H1 (cell line): ENCODE data around the gene WDR37. TPM values are rescaled to one million over a fixed set of nuclear protein-coding genes. Genes with fewer than 3 reads are reported as not detected.

Experiments
- CTCF ChIA-PET: fragments of 300-600 bp; sonication (Branson Sonifier 250); formaldehyde crosslinking; loops from one replicate; lab custom pipeline; 2021; ENCODE audit not compliant: partially characterized antibody; lab: Charles Lee
- POLR2A ChIA-PET: fragments of 300-600 bp; sonication (Branson Sonifier 250); formaldehyde crosslinking; loops from one replicate; lab custom pipeline; 2021; ENCODE audit warnings: inconsistent platforms; ENCODE audit not compliant: partially characterized antibody; lab: Charles Lee
- DNase-seq, 2 experiments: peaks; one replicate each; pipeline versions ENCODE4 v3.0.0 to v3.0.0-alpha.2; 2010 to 2022; ENCODE audit warnings: low spot score in 2 of 2, low read depth in 1 of 2, mixed read lengths in 1 of 2
- FAIRE-seq: peaks from 2 replicates; lab custom pipeline; 2011; peaks lifted over from hg19 to GRCh38; lab: Jason Lieb, UNC
- H2AFZ ChIP-seq: 2 replicates; pipeline ENCODE4 v1.8.1; 2012; ENCODE audit warnings: low read length, inconsistent platforms
- H2AK5ac ChIP-seq: 2 replicates; pipeline ENCODE4 v1.6.1; 2013; ENCODE audit warnings: low read depth, low read length
- H2BK120ac ChIP-seq: replicated peaks from 2 replicates; pipeline ENCODE3; 2013; ENCODE audit warnings: low read depth, low read length, inconsistent platforms
- H2BK12ac ChIP-seq: 2 replicates; pipeline ENCODE4 v1.6.1; 2013; ENCODE audit warnings: low read depth, low read length
- H2BK15ac ChIP-seq: 2 replicates; pipeline ENCODE4 v1.6.1; 2013; ENCODE audit warnings: low read length
- H2BK20ac ChIP-seq: 2 replicates; pipeline ENCODE4 v1.6.1; 2013; ENCODE audit warnings: low read length
- H2BK5ac ChIP-seq: 2 replicates; pipeline ENCODE4 v1.6.1; 2013; ENCODE audit warnings: low read depth, low read length
- H3K14ac ChIP-seq: 2 replicates; pipeline ENCODE4 v1.6.1; 2013; ENCODE audit warnings: inconsistent platforms; ENCODE audit not compliant: insufficient read length
- H3K18ac ChIP-seq: 2 replicates; pipeline ENCODE4 v1.6.1; 2013; ENCODE audit warnings: low read length; ENCODE audit errors: extremely low read depth
- H3K23ac ChIP-seq: 2 replicates; pipeline ENCODE4 v1.6.1; 2013; ENCODE audit warnings: inconsistent platforms; ENCODE audit not compliant: insufficient read length
- H3K23me2 ChIP-seq: 2 replicates; pipeline ENCODE4 v1.6.1; 2013; ENCODE audit warnings: low read depth, low read length
- H3K27ac ChIP-seq: 2 replicates; pipeline ENCODE4 v1.6.1; 2011; ENCODE audit warnings: low read depth, low read length, inconsistent platforms
- H3K27me3 ChIP-seq, 4 experiments: replicated peaks in 1 of 4; 1 replicate in 1 of 4; 2 replicates in 3 of 4; pipeline versions ENCODE4 v1.6.1 to v1.8.1; 2011 to 2013; ENCODE audit warnings: low read length in 3 of 4, mild to moderate bottlenecking in 3 of 4, inconsistent platforms in 2 of 4, mixed read lengths in 2 of 4, moderate library complexity in 1 of 4; ENCODE audit not compliant: control insufficient read depth in 3 of 4, insufficient read depth in 3 of 4; ENCODE audit errors: extremely low read depth in 1 of 4
- H3K36me3 ChIP-seq, 4 experiments: 2 replicates each; pipeline versions ENCODE4 v1.6.1 to v1.8.1; 2011 to 2013; ENCODE audit warnings: mild to moderate bottlenecking in 4 of 4, low read length in 3 of 4, moderate library complexity in 2 of 4, control low read depth in 1 of 4, inconsistent platforms in 1 of 4; ENCODE audit not compliant: insufficient read depth in 4 of 4, control insufficient read depth in 2 of 4
- H3K4ac ChIP-seq: replicated peaks from 2 replicates; pipeline ENCODE3; 2013; ENCODE audit warnings: low read length, low read depth, mixed read lengths, inconsistent platforms; ENCODE audit not compliant: insufficient read length
- H3K4me1 ChIP-seq, 4 experiments: replicated peaks in 1 of 4; 1 replicate in 1 of 4; 2 replicates in 3 of 4; pipeline versions ENCODE4 v1.6.1 to v1.8.1; 2011 to 2013; ENCODE audit warnings: low read length in 3 of 4, inconsistent platforms in 2 of 4, mixed read lengths in 1 of 4; ENCODE audit not compliant: insufficient read depth in 4 of 4, control insufficient read depth in 3 of 4
- H3K4me2 ChIP-seq, 2 experiments: 2 replicates each; pipeline versions ENCODE4 v1.6.1 to v1.8.1; 2011 to 2013; ENCODE audit warnings: low read depth in 2 of 2, low read length in 2 of 2, control low read depth in 1 of 2, inconsistent platforms in 1 of 2, mild to moderate bottlenecking in 1 of 2; ENCODE audit not compliant: insufficient read depth in 1 of 2
- H3K4me3 ChIP-seq, 4 experiments: fragments of 200-600, 300-600 bp in 1 of 4; sonication (generic), shearing (Covaris generic), sonication (Bioruptor Twin) in 1 of 4; 2 replicates each; pipeline versions ENCODE4 v1.5.1 to v1.8.1; 2011 to 2016; ENCODE audit warnings: low read length in 4 of 4, low read depth in 3 of 4, control low read depth in 2 of 4, inconsistent platforms in 2 of 4, mild to moderate bottlenecking in 2 of 4, mixed read lengths in 1 of 4, moderate library complexity in 1 of 4; ENCODE audit not compliant: insufficient read depth in 2 of 4; ENCODE audit errors: extremely low read depth in 1 of 4
- H3K56ac ChIP-seq: replicated peaks from 2 replicates; pipeline ENCODE3; 2013; ENCODE audit warnings: low read depth, mild to moderate bottlenecking, mixed read lengths, low read length, inconsistent platforms; ENCODE audit not compliant: insufficient read length
- H3K79me1 ChIP-seq: 2 replicates; pipeline ENCODE4 v1.6.1; 2013; ENCODE audit warnings: low read depth, low read length, control low read depth
- H3K79me2 ChIP-seq, 2 experiments: 2 replicates each; pipeline versions ENCODE4 v1.6.1 to v1.8.1; 2012 to 2013; ENCODE audit warnings: low read length in 2 of 2, mild to moderate bottlenecking in 2 of 2, inconsistent platforms in 1 of 2; ENCODE audit not compliant: insufficient read depth in 2 of 2, control insufficient read depth in 1 of 2
- H3K9ac ChIP-seq, 4 experiments: replicated peaks in 1 of 4; 1 replicate in 1 of 4; 2 replicates in 3 of 4; pipeline versions ENCODE4 v1.6.1 to v1.8.1; 2011 to 2013; ENCODE audit warnings: low read depth in 3 of 4, low read length in 3 of 4, control low read depth in 2 of 4, mild to moderate bottlenecking in 2 of 4, moderate library complexity in 2 of 4, inconsistent platforms in 1 of 4; ENCODE audit errors: extremely low read depth in 1 of 4
- H3K9me3 ChIP-seq, 2 experiments: 2 replicates each; pipeline versions ENCODE4 v1.6.1 to v1.8.1; 2012 to 2013; ENCODE audit warnings: mild to moderate bottlenecking in 2 of 2, moderate library complexity in 2 of 2, control low read depth in 1 of 2, inconsistent platforms in 1 of 2, low read depth in 1 of 2, low read length in 1 of 2, mixed read lengths in 1 of 2; ENCODE audit not compliant: insufficient read depth in 2 of 2
- H4K20me1 ChIP-seq, 2 experiments: replicated peaks in 1 of 2; 2 replicates each; pipeline versions ENCODE3 to v1.8.1; 2011 to 2013; ENCODE audit warnings: inconsistent platforms in 2 of 2, low read length in 2 of 2, mild to moderate bottlenecking in 1 of 2; ENCODE audit not compliant: insufficient read depth in 2 of 2, control insufficient read depth in 1 of 2
- H4K5ac ChIP-seq: 2 replicates; pipeline ENCODE4 v1.6.1; 2013; ENCODE audit warnings: low read length, low read depth, mixed read lengths, inconsistent platforms; ENCODE audit not compliant: insufficient read length
- H4K8ac ChIP-seq: 2 replicates; pipeline ENCODE4 v1.8.0; 2013; ENCODE audit warnings: mild to moderate bottlenecking, moderate library complexity, low read length, inconsistent platforms; ENCODE audit not compliant: insufficient read depth; ENCODE audit errors: extremely low read depth
- H4K91ac ChIP-seq: replicated peaks from 2 replicates; pipeline ENCODE3; 2013; ENCODE audit warnings: low read length, mixed read lengths, inconsistent platforms; ENCODE audit not compliant: insufficient read length
- ATF2 ChIP-seq: IDR thresholded peaks from 2 replicates; pipeline ENCODE4 v1.6.1; 2012; ENCODE audit warnings: low read length, inconsistent platforms
- JUND ChIP-seq: IDR thresholded peaks from 2 replicates; pipeline ENCODE4 v1.6.1; 2011; ENCODE audit warnings: mild to moderate bottlenecking, improper control_type of control experiment, low read length
- KDM4A ChIP-seq: IDR thresholded peaks from one replicate; pipeline ENCODE4 v1.7.1; 2012; ENCODE audit warnings: low read depth, mild to moderate bottlenecking, moderate library complexity, low read length, inconsistent platforms; ENCODE audit not compliant: severe bottlenecking
- POLR2A ChIP-seq, 2 experiments: IDR thresholded peaks; 1 replicate in 1 of 2; 2 replicates in 1 of 2; pipeline ENCODE4 v1.6.1; 2011; ENCODE audit warnings: low read depth in 2 of 2, low read length in 2 of 2, mild to moderate bottlenecking in 2 of 2; ENCODE audit errors: control extremely low read depth in 1 of 2
- POLR2AphosphoS5 ChIP-seq: IDR thresholded peaks from 2 replicates; pipeline ENCODE4 v1.6.1; 2011; ENCODE audit warnings: low read depth, low read length
- RBBP5 ChIP-seq: IDR thresholded peaks from 2 replicates; pipeline ENCODE4 v1.7.1; 2012; ENCODE audit warnings: low read depth, mild to moderate bottlenecking, inconsistent platforms, low read length, moderate library complexity, borderline replicate concordance
- RNF2 ChIP-seq: fragments of 200-900, 300-1000 bp; sonication (generic); IDR thresholded peaks from 2 replicates; pipeline ENCODE4 v1.7.1; 2016; ENCODE audit warnings: borderline replicate concordance, low read depth, mild to moderate bottlenecking, antibody characterized with exemption, low read length; ENCODE audit not compliant: poor library complexity, severe bottlenecking; ENCODE audit errors: missing control alignments
- SIN3A ChIP-seq, 2 experiments: IDR thresholded peaks in 1 of 2; conservative IDR thresholded peaks in 1 of 2; 2 replicates each; pipeline ENCODE4 v1.6.1; 2011 to 2012; ENCODE audit warnings: low read length in 2 of 2, improper control_type of control experiment in 1 of 2, low read depth in 1 of 2, mild to moderate bottlenecking in 1 of 2
- WGBS, 2 experiments: shearing (Covaris generic) in 1 of 2; methylation state at CpG; one replicate each; pipeline versions ENCODE4 v1.1.6 to v1.1.7; 2013 to 2015; ENCODE audit warnings: low lambda C conversion rate in 2 of 2, mixed read lengths in 2 of 2, inconsistent platforms in 1 of 2, low coverage in 1 of 2, missing lambda C conversion rate in 1 of 2; ENCODE audit not compliant: insufficient replicate concordance in 2 of 2, insufficient coverage in 1 of 2, insufficient read length in 1 of 2; ENCODE audit errors: extremely low coverage in 1 of 2, missing lambda C conversion rate in 1 of 2; 5-methylcytosine and 5-hydroxymethylcytosine counted together
- polyA plus RNA-seq, 7 experiments: library from polyadenylated mRNA; depleted of rRNA in 3 of 7; stranded (reverse) in 5 of 7; unstranded in 2 of 7; fragments of >200 nt in 5 of 7; fragments of 200-250 nt in 2 of 7; gene quantifications; 1 replicate in 5 of 7; 2 replicates in 1 of 7; 4 replicates in 1 of 7; pipeline versions ENCODE4 v1.2.1 to v1.2.3, GENCODE V29; 2011 to 2013; ENCODE audit warnings: missing spikeins in 2 of 7, mixed read lengths in 2 of 7
- total RNA-seq: library from RNA; stranded (reverse); fragmentation: NEBNext Ultra II Directional; extraction: Animal tissue kit (Norgen Biotek cat#: 25700); gene quantifications from 2 replicates; pipeline ENCODE4 v1.2.1, GENCODE V29; 2021

The WDR37 gene
- total and polyA plus RNA-seq, 2 of the 8 experiments (the other 6 are each of a cell fraction or from before 2014, with no cell fraction given): 9.6 to 12.0 TPM

- ChIA-PET CTCF (interaction anchor here (0.8 to 4.1 kb wide), 3 partner anchors 10 to 61 kb away, joined by 4 to 26 read pairs (median 8); no protein-coding TSS in a partner anchor), POLR2A (interaction anchor here (1.1 kb wide), 1 partner anchor 9 kb away, joined by 3 read pairs; no protein-coding TSS in a partner anchor)
- no peak overlapping the region for H4K5ac ChIP-seq
- no peak overlapping the region for H2AK5ac ChIP-seq
- no peaks in the 10 kb centered on the region for H3K79me2 ChIP-seq
- no peak for FAIRE-seq
- no peak overlapping the region for H2BK120ac ChIP-seq
- H2BK15ac ChIP-seq: no peak overlapping the region
- no peak for TF ChIP-seq JUND
- no peak for TF ChIP-seq RNF2
- no peak for TF ChIP-seq POLR2AphosphoS5
- TF ChIP-seq RBBP5: no peak
- TF ChIP-seq ATF2: no peak
- TF ChIP-seq SIN3A (conservative IDR thresholded peaks at IDR 0.05 in 1 of 2, IDR thresholded peaks at IDR 0.05 in 1 of 2; ENCODE audit: low read depth in 1 of 2, low read length in 2 of 2): no peak
- no peak for TF ChIP-seq KDM4A
- no peak for TF ChIP-seq POLR2A (IDR thresholded peaks at IDR 0.05; ENCODE audit: control extremely low read depth in 1 of 2, low read depth in 2 of 2, low read length in 2 of 2)
- H4K20me1 ChIP-seq: peaks cover 0 to 3% of the 10 kb centered on the region in 2 experiments
- no peak overlapping the region; the same call in 1 of the 2 replicates for H4K8ac ChIP-seq
- no peak overlapping the region for H2AFZ ChIP-seq
- no peak overlapping the region for H3K4ac ChIP-seq
- H3K14ac ChIP-seq: no peak overlapping the region
- no peak overlapping the region for H3K56ac ChIP-seq
- H3K23ac ChIP-seq: no peak overlapping the region
- H3K18ac ChIP-seq: no peak overlapping the region
- H3K27me3 ChIP-seq: peaks cover 0 to 5% (median 0%) of the 10 kb centered on the region in 4 experiments; a peak in 2 of 7 replicates
- no peak overlapping the region for H2BK5ac ChIP-seq
- no peak overlapping the region for H4K91ac ChIP-seq
- H2BK12ac ChIP-seq: no peak overlapping the region
- no peak for DNase-seq
- H3K9me3 ChIP-seq: no peaks in the 10 kb centered on the region
- H3K79me1 ChIP-seq: no peaks in the 10 kb centered on the region
- H3K4me1 ChIP-seq: no peaks in the 10 kb centered on the region; a peak in 1 of 7 replicates
- no peak overlapping the region for H3K9ac ChIP-seq
- H3K23me2 ChIP-seq: no peaks in the 10 kb centered on the region
- no peak overlapping the region for H3K4me2 ChIP-seq
- WGBS, 2 experiments: 87% methylated on average over 9 of the region's 9 CpGs; no CpG with 5 or more reads in 1 of the 2 experiments
- H3K27ac ChIP-seq: no peak overlapping the region
- H2BK20ac ChIP-seq: no peak overlapping the region
- no peaks in the 10 kb centered on the region for H3K36me3 ChIP-seq
- no peak overlapping the region for H3K4me3 ChIP-seq
Observed at GRCh38 chr10:1171586-1171985, 115.4 kb downstream of the WDR37 start.
